T47D (cell line): Measurements from ENCODE around the gene STX18.

Source experiments
- DNase-seq, 2 experiments: peaks; one replicate each; pipeline versions ENCODE4 v3.0.0 to v3.0.0-alpha.2; 2011 to 2012; ENCODE audit warnings: low read depth in 1 of 2, low spot score in 1 of 2
- JUND ChIP-seq: IDR thresholded peaks from 2 replicates; pipeline ENCODE4 v1.6.1; 2012; ENCODE audit warnings: low read depth
- in situ Hi-C: cut with HindIII; loops from 2 replicates; pipeline ENCODE4 v1.10.0; 2016; ENCODE audit warnings: low sequenced_read_pairs, low pct_unique_long_range_greater_than_20kb

STX18 gene

DNA sequence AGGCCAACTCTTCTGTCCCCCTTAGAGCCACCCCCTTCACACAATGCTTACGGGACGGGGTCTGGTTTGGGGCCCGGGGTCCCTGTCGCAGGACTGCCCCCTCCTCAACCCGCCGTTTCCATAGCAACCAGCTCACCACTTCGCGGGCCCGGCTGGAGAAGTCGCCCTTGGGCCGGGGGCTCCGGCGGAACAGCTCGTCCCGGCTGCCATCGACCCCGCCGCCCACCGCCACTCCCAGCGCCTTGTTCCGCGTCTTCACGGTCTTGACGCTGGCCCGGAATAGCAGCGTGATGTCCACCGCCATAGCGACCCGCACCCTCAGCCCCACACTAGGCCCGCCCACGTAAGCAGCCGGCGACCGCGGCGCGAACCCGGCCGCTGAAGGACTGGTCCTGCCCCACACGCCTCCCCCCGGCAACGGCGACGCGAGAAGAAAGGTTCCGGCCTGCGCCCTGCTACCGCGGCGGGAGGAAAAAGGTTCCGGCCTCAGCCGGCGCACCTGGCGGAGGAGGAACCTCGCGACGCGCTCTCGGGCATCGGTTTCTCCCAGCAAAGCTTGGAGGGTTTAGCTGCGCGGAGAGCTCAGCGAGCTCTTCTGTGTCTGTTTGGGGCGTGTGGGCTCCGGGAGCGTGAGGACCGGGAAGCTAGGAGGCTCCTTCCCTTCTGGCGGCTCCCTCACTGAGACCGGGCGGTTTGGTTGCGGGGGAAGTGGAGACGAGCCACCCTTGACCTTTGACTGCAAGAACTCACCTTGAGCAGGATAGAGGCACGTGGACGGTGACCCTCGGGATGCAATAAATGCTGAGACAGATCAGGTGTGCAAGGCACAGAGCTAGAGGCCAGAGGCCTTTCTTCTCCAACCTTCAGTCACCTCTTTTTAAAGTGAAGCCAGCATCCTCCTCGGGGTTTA, at the start of gene STX18:
STX18 (minus strand) TSS at position 388 of the 910 bp plus-strand sequence; CDS start at position 304, 84 bp downstream.
- no peak for TF ChIP-seq JUND
- peak; percentile 69 to 92 for DNase-seq
- in situ Hi-C loops: no loop called here

DNA sequence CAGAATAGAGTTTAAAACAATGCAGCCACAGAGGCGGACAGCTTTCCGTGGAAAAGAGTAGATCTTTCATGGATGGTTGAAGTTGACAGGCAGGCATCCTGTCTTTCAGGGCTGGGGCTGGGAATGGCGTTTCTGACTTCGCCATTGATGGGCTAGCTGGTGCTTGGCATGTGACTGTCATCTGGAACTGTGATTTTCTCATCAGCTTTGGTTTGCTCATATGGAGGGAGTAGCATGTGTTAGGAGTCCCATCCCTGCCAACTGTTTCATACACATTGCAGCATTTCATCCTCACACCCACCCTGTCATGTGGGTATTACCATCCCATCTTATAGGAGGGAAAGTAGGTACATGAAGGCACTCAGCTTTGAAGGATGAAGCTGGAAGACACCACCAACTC, 49.2 kb upstream of the STX18 start:
- in situ Hi-C loops: no loop called here

DNA sequence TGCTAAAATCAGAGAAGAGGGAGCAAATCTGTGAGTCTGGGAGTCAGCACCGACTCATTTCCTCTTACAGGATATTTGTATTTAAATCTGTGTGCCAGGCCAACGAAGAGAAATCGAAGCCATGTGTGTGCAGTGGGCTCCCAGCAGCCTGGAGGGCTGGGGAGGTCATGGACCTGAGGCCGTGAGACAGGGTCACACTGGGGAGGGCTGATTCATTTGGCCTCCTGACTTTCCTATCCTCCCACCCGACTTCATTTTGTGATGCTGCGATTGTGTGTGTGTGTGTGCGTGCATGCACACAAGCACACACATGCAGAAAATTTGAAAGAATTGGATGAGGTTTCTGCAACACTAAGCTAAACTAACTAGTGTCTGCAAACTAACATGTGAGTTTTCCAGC, 48.7 kb upstream of the STX18 start:
- TF ChIP-seq JUND: no peak

More for the DNA sequence above, 49.2 kb upstream of the STX18 start:
- no peak for TF ChIP-seq JUND
- DNase-seq: no peak

DNA sequence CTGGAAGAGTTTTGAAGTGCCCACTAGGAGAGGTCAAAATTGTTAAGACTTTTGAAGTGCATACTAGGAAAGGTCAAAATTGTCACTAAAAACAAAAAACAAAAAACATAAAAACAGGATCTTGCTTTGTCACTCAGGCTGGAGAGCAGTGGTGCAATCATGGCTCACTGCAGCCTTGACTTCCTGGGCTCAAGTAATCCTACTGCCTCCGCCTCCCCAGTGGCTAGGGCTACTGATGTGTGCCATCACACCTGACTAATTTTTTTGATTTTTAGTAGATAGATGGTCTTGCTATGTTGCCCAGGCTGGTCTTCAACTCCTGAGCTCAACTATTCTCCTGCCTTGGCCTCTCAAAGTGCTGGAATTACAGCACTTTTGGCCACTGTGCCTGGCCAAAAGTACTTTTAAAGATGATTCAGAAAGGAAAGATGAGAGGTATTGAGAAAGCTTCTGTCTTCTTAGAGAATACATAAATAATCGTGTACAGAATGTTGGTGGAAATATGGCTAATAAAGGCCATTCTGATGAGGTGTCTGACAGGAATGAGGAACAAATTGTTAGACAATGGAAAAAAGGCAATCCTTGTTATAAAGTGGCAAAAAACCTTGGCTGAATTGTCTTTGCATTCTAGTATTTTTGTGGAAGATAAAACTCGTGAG, 43.3 kb upstream of the STX18 start:
- in situ Hi-C loops: no loop called here
- DNase-seq: no peak
- no peak for TF ChIP-seq JUND

More for the DNA sequence above, 48.7 kb upstream of the STX18 start:
- DNase-seq: no peak
- in situ Hi-C loops: no loop called here

DNA sequence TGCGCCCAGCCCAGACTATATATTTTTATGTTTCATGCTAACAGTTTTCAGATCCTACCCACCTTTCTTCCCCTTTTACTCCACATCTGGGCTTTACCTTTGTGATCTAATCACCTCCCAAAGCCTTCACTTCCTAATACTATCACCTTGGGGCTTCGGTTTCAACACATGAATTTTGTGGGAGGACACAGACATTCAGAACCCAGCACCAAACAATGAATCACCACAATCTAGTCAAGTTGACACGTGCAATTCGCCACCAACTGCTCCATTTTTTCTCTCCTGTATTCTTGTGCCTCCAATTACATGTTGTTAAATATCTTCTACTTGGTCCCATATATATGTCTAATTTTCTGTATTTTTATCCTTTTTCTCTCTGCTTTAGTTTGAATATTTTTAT, 41.8 kb upstream of the STX18 start:
- no peak for TF ChIP-seq JUND
- DNase-seq: no peak
- in situ Hi-C loops: no loop called here

DNA sequence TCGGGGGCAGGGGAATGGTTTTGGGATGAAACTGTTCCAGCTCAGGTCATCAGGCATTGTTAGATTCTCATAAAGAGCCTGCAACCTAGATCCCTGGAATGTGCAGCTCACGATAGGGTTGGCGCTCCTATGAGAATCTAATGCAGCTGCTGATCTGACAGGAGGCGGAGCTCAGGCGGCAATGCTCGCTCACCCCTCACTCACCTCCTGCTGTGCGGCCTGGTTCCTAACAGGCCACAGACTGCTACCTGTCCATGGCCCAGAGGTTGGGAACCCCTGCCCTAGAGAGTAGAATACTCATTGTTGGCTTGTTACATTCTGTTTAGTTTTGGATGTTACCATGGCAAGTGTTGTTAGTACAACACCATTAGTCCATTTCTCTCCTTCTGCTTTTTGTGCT, 40.8 kb upstream of the STX18 start:
- in situ Hi-C loops: no loop called here
- no peak for TF ChIP-seq JUND
- DNase-seq: no peak

DNA sequence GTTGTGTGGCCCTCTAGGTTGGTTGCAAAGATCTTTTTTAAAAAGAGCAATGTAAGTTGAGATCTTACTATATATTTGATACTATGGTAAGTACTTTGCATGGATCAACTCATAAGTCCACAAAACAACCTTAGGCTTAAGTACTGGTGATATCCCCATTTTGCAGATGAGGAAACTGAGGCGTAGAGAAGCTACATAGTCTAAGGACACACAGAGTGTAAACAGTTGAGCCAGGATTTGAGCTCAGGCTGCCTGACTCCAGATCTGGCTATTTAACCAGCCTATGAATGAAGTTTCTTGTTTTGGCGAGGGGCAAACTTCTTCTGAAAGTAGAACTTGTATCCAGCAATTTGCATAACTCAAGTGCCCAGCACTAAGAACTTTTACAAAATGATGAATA, 38.6 kb upstream of the STX18 start:
- TF ChIP-seq JUND: no peak
- DNase-seq: no peak
- in situ Hi-C loops: no loop called here

DNA sequence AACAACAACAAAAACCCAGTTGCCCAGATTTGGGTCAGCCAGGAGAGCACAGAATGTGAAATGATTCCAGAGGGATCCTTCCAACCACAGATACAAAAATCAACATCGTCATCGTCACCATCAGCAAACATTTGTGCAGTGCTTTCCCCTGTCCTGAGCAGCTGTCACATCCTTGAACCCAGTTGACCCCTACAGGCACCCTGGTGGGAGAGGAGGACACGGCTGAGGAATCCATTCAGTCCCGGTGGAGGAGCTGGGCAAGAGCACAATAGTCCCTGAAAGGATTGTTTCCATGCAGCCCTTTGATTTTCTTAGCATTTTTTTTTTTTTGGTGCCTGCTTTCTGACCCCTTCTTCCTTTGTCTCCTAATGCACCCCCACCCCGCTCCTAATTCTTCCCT, 37.1 kb upstream of the STX18 start:
- no peak for TF ChIP-seq JUND
- in situ Hi-C loops: no loop called here

DNA sequence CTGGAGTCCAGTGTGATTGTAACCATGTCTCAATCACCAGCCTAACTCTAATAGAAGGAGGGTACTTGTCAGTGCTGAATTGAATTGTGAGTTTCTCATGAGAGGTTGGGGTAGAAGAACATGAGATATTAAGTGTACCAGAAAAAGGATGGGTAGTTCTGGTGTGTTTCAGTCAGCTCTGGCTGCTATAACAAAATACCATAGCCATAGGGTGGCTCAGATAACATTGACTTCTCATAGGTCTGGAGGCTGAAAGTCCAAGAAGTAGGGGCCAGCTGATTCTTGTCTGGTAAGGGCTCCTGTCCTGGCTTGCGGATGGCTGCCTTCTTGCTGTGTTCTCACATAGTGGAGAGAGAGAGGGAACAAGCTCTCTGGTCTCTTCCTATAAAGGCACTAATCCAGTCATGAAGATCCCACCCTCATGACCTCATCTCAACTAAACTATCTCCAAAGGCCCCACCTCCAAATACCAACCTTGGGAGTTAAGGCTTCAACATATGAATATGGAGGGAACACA, 35.6 kb upstream of the STX18 start:
- TF ChIP-seq JUND: no peak
- no peak for DNase-seq
- in situ Hi-C loops: no loop called here

More for the DNA sequence above, 37.1 kb upstream of the STX18 start:
- no peak for DNase-seq

DNA sequence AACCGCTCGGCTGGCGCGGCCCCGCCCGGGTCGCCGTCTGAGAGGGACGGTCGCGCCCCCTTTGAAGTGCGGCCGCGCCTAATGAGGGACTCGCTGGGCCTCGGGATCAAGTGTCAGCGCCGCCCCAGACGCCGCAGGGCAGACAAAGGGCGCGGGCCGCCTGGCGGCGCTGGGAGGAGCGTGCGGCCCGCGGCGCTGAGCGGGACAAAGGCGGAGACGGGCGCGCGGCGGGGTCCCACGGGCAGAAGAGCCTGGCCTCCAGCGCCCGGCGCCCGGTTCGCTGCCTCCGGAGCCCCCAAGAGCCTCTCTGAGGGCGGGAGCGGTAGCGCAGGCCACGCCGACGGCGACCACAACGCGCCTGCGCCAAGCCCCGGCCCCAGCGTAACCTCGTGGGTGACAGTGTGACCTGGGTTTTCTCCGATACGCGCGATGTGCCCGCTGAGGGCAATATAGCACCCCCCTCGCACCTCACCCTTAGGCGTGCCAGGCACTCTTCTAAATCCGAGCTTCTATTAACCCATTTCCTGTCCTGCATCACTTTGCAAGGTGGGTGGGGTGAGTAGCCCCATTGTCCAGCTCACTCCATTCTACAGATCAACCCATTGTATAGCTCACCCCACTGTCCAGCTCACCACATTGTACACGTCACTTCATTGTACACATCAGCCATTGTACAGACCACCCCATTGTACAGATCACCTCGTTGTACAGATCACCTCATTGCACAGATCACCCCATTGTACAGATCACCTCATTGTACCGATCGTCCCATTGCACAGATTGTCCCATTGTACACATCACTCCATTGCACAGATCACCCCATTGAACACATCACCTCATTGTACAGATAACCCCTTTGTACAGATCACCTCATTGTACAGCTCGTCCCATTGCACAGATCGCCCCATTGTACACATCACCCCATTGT, 33.7 kb upstream of the STX18 start:
- in situ Hi-C loops: no loop called here
- no peak for TF ChIP-seq JUND
- DNase-seq: peak; percentile 54 to 56

DNA sequence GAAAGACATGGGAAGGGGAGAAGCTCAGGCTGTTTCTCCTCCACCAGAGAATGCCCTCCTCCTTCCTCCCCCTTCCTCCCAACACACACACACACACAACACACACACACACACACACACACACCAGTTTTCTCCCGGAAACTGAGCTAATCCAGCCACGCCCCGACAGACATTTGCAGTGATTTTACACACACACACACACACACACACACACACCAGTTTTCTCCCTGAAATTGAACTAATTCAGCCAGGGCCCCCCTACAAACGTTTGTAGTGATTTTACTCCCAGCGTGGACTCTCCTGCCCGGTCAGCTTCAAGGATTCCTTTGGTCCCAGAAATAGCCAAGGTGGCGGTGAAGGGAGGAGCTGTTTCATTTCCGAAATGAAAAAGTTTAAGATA, 32.9 kb upstream of the STX18 start:
- DNase-seq: peak in 1 of 2 experiments; percentile 7
- in situ Hi-C loops: no loop called here
- no peak for TF ChIP-seq JUND

DNA sequence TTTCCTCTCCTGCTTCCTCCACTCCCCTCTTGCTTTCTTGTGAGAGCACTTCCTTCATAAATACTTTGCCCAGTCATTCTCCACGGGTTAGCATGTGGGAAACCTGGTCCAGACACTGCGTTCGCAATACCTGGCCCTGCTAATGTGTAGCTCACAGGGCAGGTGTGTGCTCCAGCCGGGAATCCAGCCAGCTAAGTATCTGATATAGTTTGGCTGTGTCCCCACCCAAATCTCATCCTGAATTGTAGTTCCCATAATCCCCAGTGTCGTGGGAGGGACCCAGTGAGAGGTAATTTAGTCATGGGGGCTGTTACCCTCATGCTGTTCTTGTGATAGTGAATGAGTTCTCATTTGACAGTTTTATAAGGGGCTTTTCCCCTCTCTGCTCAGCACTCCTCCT, 32.2 kb upstream of the STX18 start:
- DNase-seq: no peak
- TF ChIP-seq JUND: no peak
- in situ Hi-C loops: no loop called here
